ENCODE results near the gene BICRAL. TPM values are rescaled to one million over a fixed set of nuclear protein-coding genes. Genes with fewer than 3 reads are reported as not detected.

Gene BICRAL
- total RNA-seq, 1 experiment from 2014 or later, result 9.7 TPM

GRCh38 chr6:42851599-42851998 lies 69.7 kb downstream of the BICRAL start:
- Mint-ChIP-seq H3K4me3 (no peak overlapping the region), H3K27ac (no peak overlapping the region), H3K4me1 (no peaks in the 10 kb centered on the region), H3K27me3 (ENCODE audit: low read depth) (no peaks in the 10 kb centered on the region), H3K36me3 (peaks cover 12% of the 10 kb centered on the region), H3K9me3 (no peaks in the 10 kb centered on the region)
- ChIA-PET POLR2A (no interaction called here), CTCF (no interaction called here)
- ATAC-seq, result no peak
- TF ChIP-seq ELF4 (CRISPR knock-in tag; IDR thresholded peaks at IDR 0.05; ENCODE audit: low read depth) (no peak), CDX4 (CRISPR knock-in tag; IDR thresholded peaks at IDR 0.05; ENCODE audit: borderline replicate concordance) (no peak), E2F1 (CRISPR knock-in tag; IDR thresholded peaks at IDR 0.05) (no peak), ZBTB43 (CRISPR knock-in tag; IDR thresholded peaks at IDR 0.05) (no peak), CREM (CRISPR knock-in tag; IDR thresholded peaks at IDR 0.05) (no peak), NR3C1 (CRISPR knock-in tag; conservative IDR thresholded peaks at IDR 0.05; ENCODE audit: low read depth) (no peak), FOXP4 (CRISPR knock-in tag; IDR thresholded peaks at IDR 0.05) (no peak), MLX (CRISPR knock-in tag; IDR thresholded peaks at IDR 0.05) (no peak), MYBL2 (CRISPR knock-in tag; IDR thresholded peaks at IDR 0.05) (no peak), ZMAT4 (CRISPR knock-in tag; IDR thresholded peaks at IDR 0.05) (no peak), ZSCAN18 (CRISPR knock-in tag; IDR thresholded peaks at IDR 0.05) (no peak), JUN (CRISPR knock-in tag; IDR thresholded peaks at IDR 0.05) (no peak), NFYB (CRISPR knock-in tag; conservative IDR thresholded peaks at IDR 0.05; ENCODE audit: low read depth) (no peak), ATF3 (CRISPR knock-in tag; conservative IDR thresholded peaks at IDR 0.05) (no peak), PREB (CRISPR knock-in tag; IDR thresholded peaks at IDR 0.05; ENCODE audit: borderline replicate concordance) (no peak), NR1H2 (CRISPR knock-in tag; IDR thresholded peaks at IDR 0.05) (no peak), TCF7 (CRISPR knock-in tag; IDR thresholded peaks at IDR 0.05; ENCODE audit: low read depth) (no peak), ZNF671 (CRISPR knock-in tag; IDR thresholded peaks at IDR 0.05) (no peak)
- no peak for DNase-seq (ENCODE audit: low spot score)

Measured in WTC11 (cell line).